Measurements from ENCODE around the gene TRIM61.
A peak's percentile ranks its signal among the peaks of the same experiment; 100 is the strongest.
"Not testable (repeated sequence)": the region's sequence is repeated elsewhere in the genome, so short reads cannot be mapped to it uniquely, and the experiment has no call there.

TRIM61 gene

DNA sequence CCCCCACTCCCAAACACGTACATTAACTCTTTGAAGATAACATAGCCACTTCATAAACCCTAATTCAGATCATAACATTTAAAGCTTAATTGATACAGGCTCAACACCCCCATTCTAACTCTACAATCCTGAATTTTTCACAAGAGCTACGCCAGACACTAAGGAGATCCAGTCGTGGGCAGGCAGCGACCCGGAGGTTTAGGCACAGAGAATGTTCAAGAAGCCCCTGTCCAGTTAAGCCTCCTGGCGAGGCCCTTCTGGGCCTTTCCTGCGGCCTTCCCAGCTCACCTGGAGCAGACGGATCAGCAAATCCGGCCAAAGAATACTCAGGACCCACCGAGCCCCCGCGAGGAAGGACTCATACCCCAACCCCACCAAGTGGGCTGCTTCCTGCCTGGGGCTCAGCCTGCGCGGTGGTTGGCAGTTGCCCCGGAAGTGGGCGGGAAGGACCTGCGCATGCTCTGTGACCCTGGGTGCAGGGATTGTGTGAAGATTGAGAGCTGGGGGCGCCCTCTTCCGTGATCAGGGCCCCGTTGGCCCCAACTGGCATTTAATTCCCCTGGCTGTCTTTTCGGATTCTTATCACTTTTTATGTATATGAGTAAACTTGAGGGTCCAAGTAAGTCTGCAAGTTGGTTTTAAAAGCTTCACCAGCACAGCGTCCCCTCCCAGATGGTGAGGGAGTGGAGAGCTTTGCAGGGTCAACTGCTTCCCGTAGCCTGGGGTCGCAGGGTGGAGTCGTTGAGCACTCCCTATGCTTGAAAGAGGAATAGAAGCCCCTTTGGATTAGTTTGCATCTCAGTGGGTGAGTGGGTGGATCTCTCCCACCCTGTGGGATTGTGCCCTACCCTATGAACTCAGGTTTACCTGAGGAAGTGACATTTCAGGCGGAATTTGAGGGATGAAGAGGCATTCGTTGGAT is at the start of gene TRIM61:
TRIM61 (minus strand) TSS at position 415 of the 922 bp plus-strand sequence. CDS start 7,655 bp downstream, outside the sequence.
- peak; percentile 46 to 60 for DNase-seq

DNA sequence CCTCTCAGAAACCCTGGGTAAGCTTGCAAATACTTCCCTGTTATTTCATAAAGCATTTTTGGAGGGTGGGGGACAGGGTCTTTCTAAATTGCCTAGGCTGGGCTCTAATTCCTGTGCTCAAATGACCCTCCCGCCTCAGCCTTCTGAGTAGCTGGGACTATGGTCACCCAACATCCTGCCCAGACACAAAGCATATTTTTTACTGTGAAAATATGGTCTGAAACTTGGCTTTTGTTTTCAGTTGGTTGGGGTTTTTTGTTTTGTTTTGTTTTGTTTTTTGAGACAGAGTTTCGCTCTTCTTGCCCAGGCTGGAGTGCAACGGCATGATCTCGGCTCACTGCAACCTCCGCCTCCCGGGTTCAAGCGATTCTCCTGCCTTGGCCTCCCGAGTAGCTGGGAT is 48.3 kb upstream of the TRIM61 start:
- DNase-seq, result not testable (repeated sequence)

DNA sequence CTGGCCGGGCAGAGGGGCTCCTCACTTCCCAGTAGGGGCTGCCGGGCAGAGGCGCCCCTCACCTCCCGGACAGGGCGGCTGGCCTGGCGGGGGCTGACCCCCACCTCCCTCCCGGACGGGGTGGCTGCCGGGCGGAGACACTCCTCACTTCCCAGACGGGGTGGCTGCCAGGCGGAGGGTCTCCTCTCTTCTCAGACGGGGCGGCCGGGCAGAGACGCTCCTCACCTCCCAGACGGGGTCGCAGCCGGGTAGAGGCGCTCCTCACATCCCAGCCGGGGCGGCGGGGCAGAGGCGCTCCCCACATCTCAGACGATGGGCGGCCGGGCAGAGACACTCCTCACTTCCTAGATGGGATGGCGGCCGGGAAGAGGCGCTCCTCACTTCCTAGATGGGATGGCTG is 42.5 kb upstream of the TRIM61 start:
- not testable (repeated sequence) for DNase-seq

DNA sequence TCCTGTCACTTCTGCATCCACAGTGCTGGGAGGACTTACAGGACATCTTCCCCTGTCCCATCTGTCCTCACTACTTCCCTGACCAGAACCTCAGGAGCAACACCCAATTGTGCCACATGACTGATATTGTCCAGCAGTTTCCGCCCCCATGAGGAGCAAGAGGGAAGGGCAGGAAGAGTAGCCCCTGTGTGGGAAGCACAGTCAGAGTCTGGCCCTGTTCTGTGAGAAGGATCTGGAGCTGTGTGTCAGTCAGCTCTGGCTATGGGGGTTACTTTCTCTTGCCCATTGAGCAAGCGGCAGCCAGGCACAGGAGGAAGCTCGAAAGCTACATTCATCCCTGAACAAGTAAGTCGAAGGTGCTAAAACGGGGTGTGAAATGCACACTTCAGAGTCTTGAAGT is 39.5 kb upstream of the TRIM61 start:
- no peak for DNase-seq

DNA sequence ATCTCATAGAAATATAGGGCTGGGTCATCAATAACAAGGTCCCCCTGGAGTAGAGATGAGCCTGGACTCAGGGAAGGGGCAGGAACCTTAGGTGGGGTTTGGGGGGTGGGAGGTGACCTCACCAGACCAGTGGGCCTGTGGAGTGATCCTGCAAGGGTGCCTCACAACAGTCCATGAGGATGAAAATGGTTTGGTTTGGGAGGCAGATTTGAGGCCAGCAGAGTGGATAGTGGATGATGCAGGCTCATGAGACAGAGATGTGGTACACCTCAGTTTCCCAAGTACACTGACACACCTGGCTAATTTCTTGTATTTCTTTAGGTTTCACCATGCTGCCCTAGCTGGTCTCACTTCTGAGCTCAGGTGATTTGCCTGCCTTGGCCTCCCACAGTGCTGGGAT is 36.2 kb upstream of the TRIM61 start:
- DNase-seq, result no peak

DNA sequence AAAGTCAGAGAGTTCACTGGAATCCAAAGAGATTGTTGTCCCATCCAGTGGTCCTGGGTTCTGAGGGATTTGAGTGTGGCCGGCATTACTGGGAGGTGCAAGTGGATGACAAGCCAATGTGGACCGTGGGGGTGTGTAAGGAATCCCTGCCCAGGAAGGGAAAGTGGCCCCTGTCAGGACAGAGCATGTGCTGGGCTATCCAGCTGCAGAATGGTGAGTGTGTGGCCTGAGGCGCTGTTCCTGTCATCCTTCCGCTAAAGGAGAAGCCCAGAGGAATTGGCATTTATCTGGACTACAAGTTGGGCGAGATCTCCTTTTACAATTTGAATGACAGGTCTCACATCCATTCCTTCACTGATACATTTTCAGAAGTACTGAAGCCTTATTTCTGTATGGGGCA is 33.9 kb upstream of the TRIM61 start:
- no peak for DNase-seq

DNA sequence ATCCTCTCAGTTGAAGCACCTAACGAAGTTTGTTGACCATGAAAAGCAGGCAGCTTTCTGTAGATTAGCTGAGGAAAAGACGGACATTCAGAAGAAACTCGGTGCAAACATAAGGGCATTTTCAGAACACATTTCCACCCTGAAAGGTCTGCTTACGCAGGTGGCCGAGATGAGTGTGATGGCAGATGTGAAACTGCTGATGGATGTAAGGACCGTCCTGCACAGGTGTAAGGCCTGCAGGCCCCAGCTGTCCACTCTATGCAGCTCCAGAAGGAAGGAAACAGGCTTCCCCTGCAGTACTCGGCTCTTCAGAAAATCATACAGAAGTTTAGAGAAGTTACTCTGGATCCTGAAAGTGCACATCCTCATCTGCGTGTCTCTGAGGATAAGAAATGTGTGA is 33.5 kb upstream of the TRIM61 start:
- no peak for DNase-seq

DNA sequence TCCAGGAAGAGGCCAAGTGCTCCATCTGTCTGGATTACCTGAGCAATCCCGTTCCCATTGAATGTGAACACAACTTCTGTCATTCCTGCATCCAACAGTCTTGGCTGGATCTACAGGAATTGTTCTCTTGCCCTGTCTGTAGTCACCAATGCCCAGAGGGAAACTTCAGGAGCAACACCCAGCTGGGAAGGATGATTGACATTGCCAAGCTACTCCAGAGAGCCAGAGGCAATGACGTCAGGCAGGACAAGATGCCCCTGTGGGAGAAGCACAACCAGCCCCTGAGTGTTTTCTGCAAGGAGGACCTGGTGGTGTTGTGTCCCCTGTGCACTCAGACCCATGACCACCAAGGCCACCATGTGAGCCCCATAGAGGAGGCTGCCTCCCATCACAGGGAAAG is 33.0 kb upstream of the TRIM61 start:
- DNase-seq, result no peak

DNA sequence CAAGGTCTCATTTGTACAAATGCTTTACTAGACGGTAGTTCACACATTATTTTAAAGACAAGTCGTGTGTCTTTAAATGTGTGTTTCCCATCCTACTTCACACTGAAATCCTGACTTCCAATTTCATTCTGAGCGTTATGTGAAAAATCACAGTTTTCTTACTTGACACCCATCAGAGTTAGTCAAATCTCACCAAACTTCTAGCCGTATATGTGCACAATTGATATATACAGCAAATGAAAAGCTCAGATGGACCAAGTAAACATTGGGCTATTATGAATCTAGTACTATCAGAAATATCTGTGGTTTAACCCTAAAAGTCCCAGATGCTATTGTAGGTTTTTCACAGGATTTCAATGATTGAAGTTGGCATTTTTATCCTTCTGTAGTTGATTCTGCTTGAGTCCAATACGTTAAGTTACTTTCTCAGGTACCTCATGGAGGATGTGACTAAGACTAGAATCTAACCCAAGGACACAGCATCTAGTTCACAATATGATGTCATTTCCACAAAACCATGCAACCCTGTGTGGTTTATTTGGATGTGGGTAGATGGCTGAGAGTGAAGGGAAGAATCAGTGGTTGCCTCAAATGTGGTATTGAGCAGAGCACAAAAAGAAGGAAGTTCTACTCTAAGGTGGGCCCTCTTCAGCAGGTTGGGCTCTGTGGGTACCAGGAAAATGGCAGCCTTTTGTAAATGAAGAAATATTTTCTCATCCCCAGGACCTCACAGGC is 32.2 kb upstream of the TRIM61 start:
- DNase-seq, result no peak

DNA sequence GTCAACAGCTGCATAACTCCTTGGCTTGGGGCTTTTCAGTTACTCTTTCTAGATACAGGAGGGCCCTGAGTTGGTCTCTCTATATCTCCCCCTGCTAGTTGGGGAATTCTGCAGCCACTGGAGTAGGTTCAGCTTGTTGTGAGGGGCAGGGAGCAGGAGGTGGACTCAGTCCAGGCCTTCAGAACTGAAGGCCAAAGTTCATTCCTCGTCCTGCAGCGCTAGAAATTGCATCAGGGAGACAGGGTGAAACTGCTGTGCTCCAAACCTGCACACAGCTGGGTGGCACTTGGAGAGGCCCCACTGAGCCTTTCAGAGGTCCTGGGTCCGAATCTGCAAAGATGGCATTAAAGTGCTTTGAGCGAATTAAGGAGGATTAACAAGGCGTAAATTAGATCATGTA is 29.4 kb upstream of the TRIM61 start:
- no peak for DNase-seq

DNA sequence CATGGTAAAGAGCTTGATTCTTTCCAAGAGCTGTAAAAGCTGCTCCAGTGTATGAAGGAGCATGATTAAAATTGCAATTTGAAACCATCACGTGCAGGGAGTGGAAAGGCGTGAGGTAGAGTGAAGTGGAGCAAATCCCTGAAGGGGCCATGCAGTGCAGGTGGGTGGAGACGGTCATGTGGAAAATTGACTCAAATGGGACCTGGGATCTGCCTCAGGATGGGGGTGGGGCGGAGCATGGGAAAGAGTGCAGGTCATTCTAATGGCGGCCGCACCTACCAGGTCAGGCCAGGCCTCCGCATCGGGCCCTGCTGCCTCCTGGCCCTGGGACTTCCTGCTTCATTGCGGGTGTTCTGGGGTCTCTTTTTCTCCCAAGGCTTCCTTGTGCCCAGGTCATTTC is 29.0 kb upstream of the TRIM61 start:
- DNase-seq, result no peak

DNA sequence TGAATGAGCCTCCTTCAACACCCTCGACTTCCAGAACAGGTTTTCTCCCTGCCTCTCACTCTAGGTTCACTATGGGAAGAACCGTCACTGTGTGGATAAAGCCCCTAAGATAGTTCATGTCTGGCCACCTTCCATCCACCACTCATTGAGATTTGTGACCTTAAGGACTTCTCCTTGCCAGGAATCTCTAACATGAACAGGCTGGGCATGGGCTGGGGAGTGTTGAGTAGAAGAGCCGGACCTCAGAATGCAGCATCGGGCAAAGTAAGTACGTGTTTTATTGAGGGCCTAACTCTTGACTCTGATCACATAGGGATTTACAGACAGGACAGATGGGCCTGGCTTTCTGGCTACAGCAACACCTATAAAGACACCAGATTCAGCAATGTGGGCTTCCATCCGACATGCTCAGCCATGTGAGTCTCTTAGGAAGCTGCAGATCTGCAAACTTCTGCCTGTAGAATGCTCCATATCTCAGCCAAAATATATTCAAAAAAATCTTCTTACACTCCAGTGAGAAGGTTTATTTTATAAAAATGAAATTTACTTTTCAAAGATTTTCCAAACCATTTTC is 28.0 kb upstream of the TRIM61 start:
- DNase-seq, result no peak

DNA sequence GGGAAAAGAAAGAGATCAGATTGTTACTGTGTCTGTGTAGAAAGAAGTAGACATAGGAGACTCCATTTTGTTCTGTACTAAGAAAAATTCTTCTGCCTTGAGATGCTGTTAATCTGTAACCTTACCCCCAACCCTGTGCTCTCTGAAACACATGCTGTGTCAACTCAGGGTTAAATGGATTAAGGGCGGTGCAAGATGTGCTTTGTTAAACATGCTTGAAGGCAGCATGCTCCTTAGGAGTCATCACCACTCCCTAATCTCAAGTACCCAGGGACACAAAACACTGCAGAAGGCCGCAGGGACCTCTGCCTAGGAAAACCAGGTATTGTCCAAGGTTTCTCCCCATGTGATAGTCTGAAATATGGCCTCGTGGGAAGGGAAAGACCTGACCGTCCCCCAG is 24.5 kb upstream of the TRIM61 start:
- DNase-seq, result not testable (repeated sequence)

DNA sequence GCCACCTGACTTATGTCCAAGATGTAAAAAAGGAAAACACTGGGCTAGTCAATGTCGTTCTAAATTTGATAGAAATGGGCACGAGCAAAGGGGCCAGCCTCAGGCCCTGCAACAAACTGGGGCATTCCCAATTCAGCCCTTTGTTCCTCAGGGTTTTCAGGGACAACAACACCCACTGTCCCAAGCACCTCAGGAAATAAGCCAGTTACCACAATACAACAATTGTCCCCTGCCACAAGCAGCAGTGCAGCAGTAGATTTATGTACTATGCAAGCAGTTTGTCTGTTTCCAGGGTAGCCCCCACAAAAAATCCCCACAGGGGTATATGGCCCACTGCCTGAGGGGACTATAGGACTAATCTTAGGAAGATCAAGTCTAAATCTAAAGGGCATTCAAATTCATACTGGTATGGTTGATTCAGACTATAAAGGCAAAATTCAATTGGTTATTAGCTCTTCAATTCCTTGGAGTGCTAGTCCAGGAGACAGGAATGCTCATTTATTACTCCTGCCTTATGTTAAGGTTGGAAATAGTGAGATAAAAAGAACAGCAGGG is 21.1 kb upstream of the TRIM61 start:
- DNase-seq, result not testable (repeated sequence)

DNA sequence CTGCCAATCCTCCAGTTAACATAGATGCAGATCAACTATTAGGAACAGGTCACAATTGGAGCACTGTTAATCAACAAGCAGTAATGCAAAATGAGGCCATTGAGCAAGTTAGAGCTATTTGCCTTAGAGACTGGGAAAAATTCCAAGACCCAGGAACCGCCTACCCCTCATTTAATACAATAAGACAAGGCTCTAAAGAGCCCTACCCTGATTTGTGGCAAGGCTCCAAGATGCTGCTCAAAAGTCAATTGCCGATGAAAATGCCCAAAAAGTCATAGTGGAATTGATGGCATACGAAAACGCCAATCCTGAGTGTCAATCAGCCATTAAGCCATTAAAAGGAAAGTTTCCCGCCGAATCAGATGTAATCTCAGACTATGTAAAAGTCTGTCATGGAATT is 20.5 kb upstream of the TRIM61 start:
- DNase-seq, result no peak

DNA sequence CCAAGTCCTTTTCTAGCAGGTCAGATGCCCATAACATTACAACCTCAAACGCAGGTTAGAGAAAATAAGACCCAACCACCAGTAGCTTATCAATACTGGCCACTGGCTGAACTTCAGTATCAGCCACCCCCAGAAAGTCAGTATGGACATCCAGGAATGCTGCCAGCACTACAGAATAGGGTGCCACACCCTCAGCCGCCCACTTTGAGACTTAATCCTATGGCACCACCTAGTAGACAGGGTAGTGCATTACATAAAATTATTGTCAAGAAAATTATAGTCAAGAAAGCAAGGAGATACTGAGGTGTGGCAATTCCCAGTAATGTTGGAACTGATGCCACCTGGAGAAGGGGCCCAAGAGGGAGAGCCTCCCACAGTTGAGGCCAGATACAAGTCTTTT is 19.9 kb upstream of the TRIM61 start:
- DNase-seq, result no peak

DNA sequence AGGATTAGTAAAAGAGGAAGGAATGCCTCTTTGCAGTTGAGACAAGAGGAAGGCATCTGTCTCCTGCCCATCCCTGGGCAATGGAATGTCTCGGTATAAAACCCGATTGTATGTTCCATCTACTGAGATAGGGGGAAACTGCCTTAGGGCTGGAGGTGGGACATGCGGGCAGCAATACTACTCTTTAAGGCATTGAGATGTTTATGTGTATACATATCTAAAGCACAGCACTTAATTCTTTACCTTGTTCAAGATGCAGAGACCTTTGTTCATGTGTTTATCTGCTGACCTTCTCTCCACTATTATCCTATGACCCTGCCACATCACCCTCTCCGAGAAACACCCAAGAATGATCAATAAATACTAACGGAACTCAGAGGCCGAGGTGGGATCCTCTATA is 18.7 kb upstream of the TRIM61 start:
- not testable (repeated sequence) for DNase-seq

DNA sequence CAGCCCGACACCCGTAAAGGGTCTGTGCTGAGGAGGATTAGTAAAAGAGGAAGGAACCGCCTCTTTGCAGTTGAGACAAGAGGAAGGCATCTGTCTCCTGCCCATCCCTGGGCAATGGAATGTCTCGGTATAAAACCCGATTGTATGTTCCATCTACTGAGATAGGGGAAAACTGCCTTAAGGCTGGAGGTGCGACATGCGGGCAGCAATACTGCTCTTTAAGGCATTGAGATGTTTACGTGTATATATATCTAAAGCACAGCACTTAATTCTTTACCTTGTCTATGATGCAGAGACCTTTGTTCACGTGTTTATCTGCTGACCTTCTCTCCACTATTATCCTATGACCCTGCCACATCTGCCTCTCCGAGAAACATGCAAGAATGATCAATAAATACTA is 13.3 kb upstream of the TRIM61 start:
- DNase-seq, result not testable (repeated sequence)

DNA sequence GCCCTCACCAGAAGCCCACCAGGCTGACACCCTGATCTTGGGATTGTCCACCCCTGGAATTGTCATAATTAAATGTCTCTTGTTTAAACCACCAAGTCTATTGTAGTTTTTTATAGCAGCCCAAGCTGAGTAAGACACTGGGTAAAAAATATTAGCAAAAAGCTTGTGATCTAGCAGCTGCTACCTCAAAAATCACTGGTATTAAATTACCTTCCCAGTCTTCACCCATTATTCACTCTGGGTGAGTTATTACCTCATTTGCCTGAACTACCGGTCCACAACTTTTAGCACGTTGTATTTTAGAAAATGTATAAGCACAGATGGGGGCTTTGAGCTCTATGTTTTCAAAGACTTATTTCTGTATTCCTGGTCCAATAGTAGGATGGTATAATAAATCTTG is 12.0 kb upstream of the TRIM61 start:
- no peak for DNase-seq

DNA sequence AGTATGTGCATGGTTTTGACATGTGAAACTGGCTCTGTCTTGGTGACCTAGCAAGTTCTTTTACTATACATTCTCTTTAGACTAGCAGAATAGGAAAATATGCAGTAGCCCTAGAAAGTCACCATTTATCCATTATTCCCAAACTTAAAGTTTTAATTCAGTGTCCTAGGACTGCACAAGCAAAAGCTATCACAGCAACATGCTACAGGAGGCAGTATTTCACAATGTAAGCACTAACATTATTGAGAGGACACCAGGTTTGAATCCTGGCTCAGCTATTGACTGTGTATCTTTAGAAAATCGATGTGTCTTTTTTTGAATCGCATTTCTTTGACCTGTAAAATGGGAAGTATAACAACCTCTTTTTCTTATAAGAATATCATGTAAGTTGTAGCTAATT is 5.5 kb downstream of the TRIM61 start:
- DNase-seq, result not testable (repeated sequence)

DNA sequence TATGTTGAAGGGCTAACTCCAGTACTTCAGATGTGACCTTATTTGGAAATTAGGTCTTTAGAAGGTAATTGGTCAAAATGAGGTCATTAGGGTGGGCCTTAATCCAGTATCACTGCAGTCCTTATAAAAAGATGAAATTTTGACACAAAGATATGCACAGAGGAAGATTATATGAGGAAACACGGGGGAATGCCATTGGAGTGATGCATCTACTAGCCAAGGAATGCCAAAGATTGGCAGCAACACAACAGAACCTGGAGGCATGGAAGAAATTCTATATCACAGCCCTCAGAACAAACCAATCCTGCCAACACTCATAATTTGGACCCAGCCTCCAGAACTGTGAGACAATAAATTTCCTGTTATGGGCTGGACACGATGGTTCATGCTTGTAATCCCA is 17.6 kb downstream of the TRIM61 start:
- DNase-seq, result no peak

DNA sequence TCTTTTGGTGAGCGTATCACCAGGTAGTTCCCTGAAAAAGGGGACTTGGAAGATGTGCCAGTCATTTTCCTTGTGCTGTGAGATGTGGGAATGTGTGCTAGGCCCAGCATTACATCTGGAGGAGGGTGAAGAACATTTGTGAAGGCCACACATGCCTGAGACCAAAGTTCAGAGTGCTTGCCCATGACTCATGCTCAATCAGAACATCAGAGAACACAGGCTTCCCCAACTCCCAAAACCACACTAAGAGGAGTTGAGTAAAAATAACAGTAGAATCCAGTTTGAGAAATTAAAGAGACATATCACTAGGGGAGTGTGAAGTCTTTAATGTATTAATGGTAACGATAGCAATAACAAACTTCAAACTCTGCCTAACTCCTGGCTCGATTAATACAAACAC is 18.0 kb downstream of the TRIM61 start:
- not testable (repeated sequence) for DNase-seq
